Retinal pigment epithelial cell (primary cell): ENCODE data around the gene C17orf67.

Experiments
- DNase-seq: peaks from one replicate; pipeline ENCODE4 v3.0.0-alpha.2; 2010; ENCODE audit warnings: low read depth
- H3K4me3 ChIP-seq: 2 replicates; pipeline ENCODE4 v1.5.1; 2011; ENCODE audit warnings: mild to moderate bottlenecking, low read length, control low read depth, moderate library complexity
- CTCF ChIP-seq: conservative IDR thresholded peaks from 2 replicates; pipeline ENCODE4 v1.5.1; 2011; ENCODE audit warnings: low read depth, low read length, control low read depth, inconsistent platforms

Gene C17orf67

GRCh38 chr17:56809106-56809819 lies 24.5 kb downstream of the C17orf67 start:
- TF ChIP-seq CTCF, result no peak
- H3K4me3 ChIP-seq, result no peak overlapping the region
- DNase-seq, result no peak

GRCh38 chr17:56808503-56808902 lies 25.2 kb downstream of the C17orf67 start:
- H3K4me3 ChIP-seq, result no peak overlapping the region
- no peak for DNase-seq
- TF ChIP-seq CTCF, result no peak

- no peak for DNase-seq
These were observed 26.0 kb downstream of the C17orf67 start for GRCh38 chr17:56807723-56808122.

GRCh38 chr17:56806949-56807348 lies 26.8 kb downstream of the C17orf67 start:
- TF ChIP-seq CTCF, result no peak
- no peak for DNase-seq

More at GRCh38 chr17:56807723-56808122, 26.0 kb downstream of the C17orf67 start:
- TF ChIP-seq CTCF, result no peak
- H3K4me3 ChIP-seq, result no peak overlapping the region

GRCh38 chr17:56804454-56804853 lies 29.3 kb downstream of the C17orf67 start:
- DNase-seq, result no peak
- no peak for TF ChIP-seq CTCF

More at GRCh38 chr17:56806949-56807348, 26.8 kb downstream of the C17orf67 start:
- no peak overlapping the region for H3K4me3 ChIP-seq

GRCh38 chr17:56803071-56803470 lies 30.6 kb downstream of the C17orf67 start:
- no peak for TF ChIP-seq CTCF
- DNase-seq, result no peak
- no peak overlapping the region for H3K4me3 ChIP-seq

More at GRCh38 chr17:56804454-56804853, 29.3 kb downstream of the C17orf67 start:
- H3K4me3 ChIP-seq, result no peak overlapping the region
